IgD-negative memory B cell (primary cell): ENCODE measurements around the gene ADAP2. TPM values are rescaled to one million over a fixed set of nuclear protein-coding genes. Genes with fewer than 3 reads are reported as not detected.
"Not testable (repeated sequence)": the region's sequence is repeated elsewhere in the genome, so short reads cannot be mapped to it uniquely, and the experiment has no call there.

ENCODE experiments used
- H3K27ac Mint-ChIP-seq, 3 donors: one replicate each; pipeline ENCODE4 v1.8.0; 2020 to 2022; ENCODE audit warnings: mild to moderate bottlenecking in 3 of 3, mixed read lengths in 3 of 3, moderate library complexity in 1 of 3
- H3K27me3 Mint-ChIP-seq: one replicate; pipeline ENCODE4 v1.8.0; 2021; ENCODE audit warnings: mixed read lengths
- H3K36me3 Mint-ChIP-seq: one replicate; pipeline ENCODE4 v1.8.0; 2020; ENCODE audit warnings: mild to moderate bottlenecking, mixed read lengths
- H3K4me1 Mint-ChIP-seq, 3 donors: one replicate each; pipeline ENCODE4 v1.8.0; 2020 to 2022; ENCODE audit warnings: mixed read lengths in 3 of 3, mild to moderate bottlenecking in 1 of 3
- H3K4me3 Mint-ChIP-seq, 4 donors: one replicate each; pipeline ENCODE4 v1.8.0; 2020 to 2022; ENCODE audit warnings: mild to moderate bottlenecking in 4 of 4, mixed read lengths in 4 of 4, moderate library complexity in 3 of 4
- H3K9me3 Mint-ChIP-seq, 3 donors: one replicate each; pipeline ENCODE4 v1.8.0; 2020 to 2021; ENCODE audit warnings: mixed read lengths in 3 of 3, mild to moderate bottlenecking in 1 of 3
- polyA plus RNA-seq: library from polyadenylated mRNA; unstranded; fragments of 300-500 nt; fragmentation: Illumina TruSeq; gene quantifications from one replicate; pipeline ENCODE4 v1.2.3, GENCODE V29; 2021

The ADAP2 gene
- 5.0 TPM for polyA plus RNA-seq

DNA sequence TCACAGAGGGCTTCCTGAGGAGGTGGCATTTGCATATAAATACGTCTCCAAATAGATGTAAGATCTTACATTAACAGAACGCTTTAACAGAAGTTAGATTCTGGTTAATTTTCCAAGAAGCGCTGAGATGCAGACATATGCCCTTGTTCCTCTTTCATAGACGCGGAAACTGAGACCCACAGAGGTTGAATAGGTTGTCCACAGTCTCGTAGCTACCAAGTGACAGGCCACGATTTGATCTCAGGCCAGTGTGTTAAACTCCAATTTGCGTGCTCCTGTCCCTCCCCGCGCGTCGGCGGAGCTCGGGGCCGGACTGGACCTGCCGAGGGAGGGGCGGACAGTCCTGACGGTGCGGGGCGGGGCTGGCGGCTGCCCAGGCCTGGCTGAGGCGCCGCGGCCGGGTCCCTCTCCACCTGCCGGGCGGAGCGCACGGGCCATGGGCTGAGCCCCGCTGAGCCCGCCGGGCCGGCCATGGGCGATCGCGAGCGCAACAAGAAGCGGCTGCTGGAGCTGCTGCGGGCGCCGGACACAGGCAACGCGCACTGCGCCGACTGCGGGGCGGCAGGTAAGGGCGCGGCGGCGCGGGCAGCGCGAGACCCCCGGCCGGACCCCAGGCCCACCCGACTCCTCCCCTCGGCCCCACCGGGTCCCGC is at the start of gene ADAP2:
TSS of gene ADAP2 (plus strand) at position 402 of the 653 bp plus-strand sequence. CDS start at position 472, 70 bp downstream.
- no peaks in the 10 kb centered on the region for H3K27me3 Mint-ChIP-seq
- peak within 1 kb of the TSS; percentile 88 to 98 (median 96) for H3K4me3 Mint-ChIP-seq
- H3K27ac Mint-ChIP-seq, result peak within 1 kb of the TSS; percentile 24 to 80 (median 29)
- H3K36me3 Mint-ChIP-seq, result peaks cover under 1% of the 10 kb centered on the region
- H3K9me3 Mint-ChIP-seq, result no peaks in the 10 kb centered on the region
- H3K4me1 Mint-ChIP-seq, result peaks cover 13 to 15% (median 13%) of the 10 kb centered on the region in 3 donors

DNA sequence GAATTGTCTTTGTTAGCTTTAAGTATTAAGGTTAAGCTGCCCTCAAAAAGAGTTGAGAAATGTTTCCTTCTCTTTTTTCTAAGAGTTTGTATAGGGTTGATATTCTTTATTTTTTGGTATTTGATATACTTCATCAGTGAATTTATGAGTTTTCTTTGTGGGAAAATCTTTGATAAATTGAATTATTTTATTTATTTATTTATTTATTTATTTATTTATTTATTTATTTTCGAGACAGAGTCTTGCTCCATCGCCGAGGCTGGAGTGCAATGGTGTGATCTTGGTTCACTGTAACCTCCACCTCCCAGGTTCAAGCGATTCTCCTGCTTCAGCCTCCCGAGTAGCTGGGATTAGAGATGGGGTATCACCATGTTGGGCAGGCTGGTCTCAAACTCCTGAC is 35.6 kb upstream of the ADAP2 start:
- Mint-ChIP-seq H3K4me1 (no peaks in the 10 kb centered on the region), H3K9me3 (no peaks in the 10 kb centered on the region), H3K4me3 (no peak overlapping the region), H3K27ac (no peak overlapping the region), H3K27me3 (no peaks in the 10 kb centered on the region), H3K36me3 (no peaks in the 10 kb centered on the region)

- peaks cover 0 to 2% (median 0%) of the 10 kb centered on the region in 3 donors for H3K4me1 Mint-ChIP-seq
- H3K9me3 Mint-ChIP-seq, result no peaks in the 10 kb centered on the region
- H3K27ac Mint-ChIP-seq, result no peak overlapping the region
- no peaks in the 10 kb centered on the region for H3K36me3 Mint-ChIP-seq
- no peaks in the 10 kb centered on the region for H3K27me3 Mint-ChIP-seq
- H3K4me3 Mint-ChIP-seq, result no peak overlapping the region
Observed at GRCh38 chr17:30894236-30894635, 27.5 kb upstream of the ADAP2 start.

DNA sequence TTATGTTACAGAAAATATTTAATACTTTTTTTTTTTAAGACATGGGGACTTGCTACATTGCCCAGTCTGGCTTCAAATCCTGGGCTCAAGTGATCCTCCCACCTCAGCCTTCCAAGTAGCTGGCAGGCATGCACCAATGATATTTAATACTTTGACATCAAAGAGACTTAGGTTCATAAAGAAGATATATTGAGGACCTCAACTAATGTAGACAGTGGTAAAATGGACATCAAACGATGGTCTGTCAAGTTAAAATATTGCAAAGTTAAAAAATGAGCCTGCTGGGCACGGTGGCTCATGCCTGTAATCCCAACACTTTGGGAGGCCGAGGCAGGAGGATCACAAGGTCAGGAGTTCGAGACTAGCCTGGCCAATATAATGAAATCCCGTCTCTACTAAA is 24.4 kb upstream of the ADAP2 start:
- H3K36me3 Mint-ChIP-seq, result peaks cover 4% of the 10 kb centered on the region
- H3K4me3 Mint-ChIP-seq, result no peak overlapping the region
- H3K9me3 Mint-ChIP-seq, result no peaks in the 10 kb centered on the region
- no peaks in the 10 kb centered on the region for H3K27me3 Mint-ChIP-seq
- no peak overlapping the region for H3K27ac Mint-ChIP-seq
- peaks cover 9 to 12% (median 9%) of the 10 kb centered on the region in 3 donors for H3K4me1 Mint-ChIP-seq

- no peaks in the 10 kb centered on the region for H3K27me3 Mint-ChIP-seq
- H3K4me1 Mint-ChIP-seq, result peaks cover 34 to 54% (median 35%) of the 10 kb centered on the region in 3 donors
- H3K9me3 Mint-ChIP-seq, result no peaks in the 10 kb centered on the region
- peak overlapping the region; percentile 94 to 98 (median 96) for H3K4me3 Mint-ChIP-seq
- peak overlapping the region; percentile 70 to 96 (median 92) for H3K27ac Mint-ChIP-seq
- peaks cover 8% of the 10 kb centered on the region for H3K36me3 Mint-ChIP-seq
Observed at GRCh38 chr17:30905742-30906100, 16.0 kb upstream of the ADAP2 start.

DNA sequence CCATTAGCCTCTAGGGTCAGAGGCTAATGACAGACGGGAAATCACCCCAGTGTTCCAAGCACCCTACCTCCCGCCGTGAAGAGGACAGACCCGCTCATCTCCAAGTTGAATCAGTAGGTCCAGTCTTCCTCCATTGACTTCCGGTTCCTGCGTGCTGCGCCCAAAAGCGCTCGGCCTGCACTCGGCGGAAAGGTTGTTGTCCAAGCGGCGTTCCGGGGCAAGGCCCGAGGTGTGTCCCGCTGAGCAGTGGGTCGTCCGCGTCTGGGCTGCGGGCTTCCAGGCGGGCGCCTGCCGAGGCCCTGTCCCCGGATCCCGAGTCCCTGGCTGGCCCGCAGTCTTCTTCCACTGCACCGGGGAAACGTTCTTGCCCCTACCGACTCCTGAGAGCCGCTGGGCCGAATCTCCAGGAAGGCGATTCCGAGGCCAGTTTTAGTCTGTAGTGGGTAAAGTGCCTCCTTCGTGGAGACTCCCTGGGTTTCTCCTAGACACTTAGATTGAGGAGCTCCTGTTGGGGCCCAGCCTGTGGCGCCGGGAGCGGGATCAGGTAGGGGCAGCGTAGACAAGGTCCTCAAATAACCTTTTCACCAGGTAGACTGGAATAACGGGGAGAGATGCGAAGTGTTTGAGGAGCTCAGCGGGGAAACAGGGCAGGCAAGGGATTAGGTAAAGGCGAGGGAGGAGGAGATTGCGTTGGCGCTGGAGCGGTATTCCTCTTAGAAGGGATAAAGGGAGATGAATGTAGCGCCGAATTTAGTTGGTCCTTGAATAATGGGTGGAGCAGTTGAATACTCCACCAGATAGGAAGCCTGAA is 15.4 kb upstream of the ADAP2 start, which contains the start of gene TEFM:
TSS of gene TEFM (minus strand) at position 138 of the 811 bp plus-strand sequence. CDS start at position 98, 40 bp downstream.
- peak within 1 kb of the TSS; percentile 94 to 98 (median 96) for H3K4me3 Mint-ChIP-seq
- H3K4me1 Mint-ChIP-seq, result peaks cover 33 to 53% (median 35%) of the 10 kb centered on the region in 3 donors
- no peaks in the 10 kb centered on the region for H3K27me3 Mint-ChIP-seq

DNA sequence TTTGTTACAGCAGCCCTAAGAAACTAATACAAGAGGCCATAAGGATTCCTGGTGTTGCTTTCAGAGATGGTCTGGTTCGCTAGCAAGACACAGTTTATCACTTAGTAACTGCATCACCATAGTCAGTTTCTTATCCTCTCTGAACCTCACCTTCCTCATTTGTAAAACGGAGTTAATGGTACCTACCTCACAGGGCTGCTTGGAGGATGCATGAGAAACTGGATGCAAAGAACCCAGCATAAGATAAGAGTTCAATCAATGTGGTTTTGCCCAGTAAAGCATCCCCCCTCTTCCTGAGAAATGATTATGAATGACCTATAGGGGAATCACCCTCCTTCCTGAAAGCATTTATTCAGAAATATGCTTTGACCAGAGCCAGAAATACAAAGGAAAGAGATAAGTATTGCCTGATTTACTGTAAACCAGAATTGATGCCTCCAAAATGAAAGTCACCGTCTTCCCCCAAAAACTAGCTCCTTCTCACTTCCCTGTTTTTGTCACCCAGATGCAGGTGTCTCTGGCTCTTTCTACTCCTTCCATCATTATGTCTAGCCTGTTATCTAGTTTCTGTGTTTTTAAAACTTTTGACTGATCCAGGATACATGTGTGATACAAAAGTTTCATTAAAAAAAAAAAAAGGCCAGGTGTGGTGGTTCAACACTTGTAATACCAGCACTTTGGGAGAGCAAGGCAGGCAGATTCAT is 12.9 kb upstream of the ADAP2 start:
- H3K27me3 Mint-ChIP-seq, result no peaks in the 10 kb centered on the region
- H3K4me3 Mint-ChIP-seq, result peak overlapping the region in 2 of 4 donors; percentile 60 to 65
- H3K36me3 Mint-ChIP-seq, result peaks cover 4% of the 10 kb centered on the region
- H3K9me3 Mint-ChIP-seq, result no peaks in the 10 kb centered on the region
- H3K27ac Mint-ChIP-seq, result peak overlapping the region in 1 of 3 donors; percentile 16
- peaks cover 20 to 37% (median 22%) of the 10 kb centered on the region in 3 donors for H3K4me1 Mint-ChIP-seq

More for the DNA sequence above, 15.4 kb upstream of the ADAP2 start, which contains the start of gene TEFM:
- Mint-ChIP-seq H3K36me3 (peaks cover 8% of the 10 kb centered on the region), H3K9me3 (no peaks in the 10 kb centered on the region), H3K27ac (peak within 1 kb of the TSS; percentile 70 to 96 (median 92))

GRCh38 chr17:30910151-30910550 is 11.6 kb upstream of the ADAP2 start:
- H3K4me3 Mint-ChIP-seq, result peak overlapping the region in 1 of 4 donors; percentile 24
- H3K27ac Mint-ChIP-seq, H3K27me3 Mint-ChIP-seq, H3K36me3 Mint-ChIP-seq, H3K9me3 Mint-ChIP-seq: not testable (repeated sequence)
- peaks cover 20 to 33% (median 20%) of the 10 kb centered on the region in 3 donors for H3K4me1 Mint-ChIP-seq

DNA sequence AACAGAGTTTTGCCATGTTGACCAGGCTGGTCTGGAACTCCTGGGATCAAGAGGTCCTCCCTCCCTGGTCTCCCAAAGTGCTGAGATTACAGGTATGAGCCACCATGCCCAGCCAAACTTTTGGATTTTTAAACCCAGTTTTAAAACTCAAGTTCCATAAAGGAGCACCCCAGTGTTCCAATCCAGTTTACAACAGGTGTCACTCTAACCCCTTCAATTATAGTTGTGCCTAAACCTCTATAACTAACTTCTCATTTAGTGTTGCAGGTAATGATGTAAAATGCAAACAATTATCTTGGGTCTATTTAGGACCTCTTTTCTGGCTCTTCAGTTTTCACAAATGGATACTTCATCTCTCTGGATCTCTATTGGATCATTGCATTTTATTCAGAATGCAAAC is 7.8 kb upstream of the ADAP2 start:
- no peaks in the 10 kb centered on the region for H3K27me3 Mint-ChIP-seq
- H3K9me3 Mint-ChIP-seq, result no peaks in the 10 kb centered on the region
- peaks cover 3% of the 10 kb centered on the region in 3 donors for H3K4me1 Mint-ChIP-seq
- H3K36me3 Mint-ChIP-seq, result peaks cover 4% of the 10 kb centered on the region
- H3K4me3 Mint-ChIP-seq, result no peak overlapping the region
- H3K27ac Mint-ChIP-seq, result no peak overlapping the region

GRCh38 chr17:30915833-30916611 is 5.7 kb upstream of the ADAP2 start:
- no peaks in the 10 kb centered on the region for H3K36me3 Mint-ChIP-seq
- H3K9me3 Mint-ChIP-seq, result no peaks in the 10 kb centered on the region
- H3K27ac Mint-ChIP-seq, result no peak overlapping the region
- H3K4me1 Mint-ChIP-seq, result peaks cover 0 to 4% (median 2%) of the 10 kb centered on the region in 3 donors
- no peaks in the 10 kb centered on the region for H3K27me3 Mint-ChIP-seq
- H3K4me3 Mint-ChIP-seq, result peak overlapping the region in 1 of 4 donors; percentile 3

- Mint-ChIP-seq H3K4me1 (peaks cover 7 to 10% (median 7%) of the 10 kb centered on the region in 3 donors), H3K4me3 (no peak overlapping the region), H3K9me3 (no peaks in the 10 kb centered on the region), H3K27me3 (no peaks in the 10 kb centered on the region), H3K27ac (no peak overlapping the region), H3K36me3 (no peaks in the 10 kb centered on the region)
Observed at GRCh38 chr17:30917050-30917449, 4.7 kb upstream of the ADAP2 start.

GRCh38 chr17:30920282-30920681 is 1.5 kb upstream of the ADAP2 start:
- H3K27ac Mint-ChIP-seq, result no peak overlapping the region
- H3K4me3 Mint-ChIP-seq, result no peak overlapping the region
- H3K9me3 Mint-ChIP-seq, result no peaks in the 10 kb centered on the region
- no peaks in the 10 kb centered on the region for H3K27me3 Mint-ChIP-seq
- no peaks in the 10 kb centered on the region for H3K36me3 Mint-ChIP-seq
- peaks cover 7 to 13% (median 13%) of the 10 kb centered on the region in 3 donors for H3K4me1 Mint-ChIP-seq

- no peaks in the 10 kb centered on the region for H3K27me3 Mint-ChIP-seq
- no peaks in the 10 kb centered on the region for H3K36me3 Mint-ChIP-seq
- peak overlapping the region in 2 of 3 donors; percentile 19 to 80 for H3K27ac Mint-ChIP-seq
- H3K4me3 Mint-ChIP-seq, result peak overlapping the region; percentile 88 to 98 (median 96)
- peaks cover 7 to 13% (median 13%) of the 10 kb centered on the region in 3 donors for H3K4me1 Mint-ChIP-seq
- no peaks in the 10 kb centered on the region for H3K9me3 Mint-ChIP-seq
Observed at GRCh38 chr17:30920683-30921543, 832 bp upstream of the ADAP2 start.
